HG03457 (cell line): Measurements from ENCODE around the gene SLC9B1.
"Not testable (repeated sequence)": the region's sequence is repeated elsewhere in the genome, so short reads cannot be mapped to it uniquely, and the experiment has no call there.

ENCODE experiments used
- ATAC-seq: cut with Tn5 transposase; IDR thresholded peaks from one replicate; pipeline ENCODE4 v1.9.1; 2021; ENCODE audit warnings: moderate number of reproducible peaks; ENCODE audit not compliant: unreplicated experiment

The SLC9B1 gene

DNA sequence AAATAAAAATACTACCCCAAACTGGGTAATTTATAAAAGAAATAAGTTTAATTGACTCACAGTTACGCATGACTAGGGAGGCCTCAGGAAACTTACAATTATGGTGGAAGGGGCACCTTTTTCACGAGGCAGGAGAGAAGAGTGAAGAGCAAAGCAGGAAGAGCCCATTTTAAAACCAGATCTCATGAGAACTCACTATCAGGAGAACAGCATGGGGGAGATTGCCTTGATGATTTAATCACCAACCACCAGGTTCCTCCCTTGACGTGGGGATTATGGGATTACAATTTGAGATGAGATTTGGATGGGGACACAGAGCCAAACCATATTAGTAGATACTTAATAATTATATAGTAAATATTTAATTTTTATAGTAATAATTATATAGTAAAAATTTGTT is 140.6 kb downstream of the SLC9B1 start:
- no peak for ATAC-seq

DNA sequence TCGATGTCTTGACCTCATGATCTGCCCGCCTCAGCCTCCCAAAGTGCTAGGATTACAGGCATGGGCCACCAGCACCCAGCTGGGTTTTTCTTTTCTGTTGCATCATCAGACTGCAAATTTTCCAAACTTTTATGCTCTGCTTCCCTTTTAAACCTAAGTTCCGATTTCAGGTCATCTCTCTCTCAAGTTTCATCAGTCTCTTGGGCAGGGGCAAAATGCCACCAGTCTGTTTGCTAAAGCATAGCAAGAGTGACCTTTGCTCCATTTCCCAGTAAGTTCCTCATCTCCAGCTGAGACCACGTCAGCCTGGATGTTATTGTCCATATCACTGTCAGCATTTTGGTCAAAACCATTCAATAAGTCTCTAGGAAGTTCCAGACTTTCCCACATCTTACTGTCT is 141.2 kb downstream of the SLC9B1 start:
- ATAC-seq: not testable (repeated sequence)

DNA sequence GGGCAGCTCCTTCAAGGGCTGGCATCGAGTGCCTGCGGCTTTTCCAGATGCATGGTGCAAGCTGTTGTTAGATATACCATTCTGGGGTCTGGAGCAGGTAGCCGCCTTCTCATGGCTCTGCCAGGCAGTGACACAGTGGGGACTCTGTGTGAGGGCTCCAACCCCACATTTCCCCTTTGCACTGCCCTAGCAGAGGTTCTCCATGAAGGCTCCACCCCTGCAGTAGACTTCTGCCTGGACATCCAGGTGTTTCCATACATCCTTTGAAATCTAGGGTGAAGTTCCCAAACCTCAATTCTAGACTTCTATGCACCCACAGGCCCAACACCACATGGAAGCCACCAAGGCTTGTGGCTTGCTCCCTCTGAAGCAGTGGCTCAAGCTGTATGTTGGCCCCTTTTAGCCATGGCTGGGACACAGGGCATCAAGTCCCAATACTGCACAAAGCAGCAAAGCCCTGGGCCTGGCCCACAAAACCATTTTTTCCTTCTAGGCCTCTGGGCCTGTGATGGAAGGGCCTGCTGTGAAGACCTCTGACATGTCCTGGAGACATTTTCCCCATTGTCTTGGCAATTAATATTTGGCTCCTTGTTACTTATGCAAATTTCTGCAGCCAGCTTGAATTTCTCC is 141.9 kb downstream of the SLC9B1 start:
- not testable (repeated sequence) for ATAC-seq

DNA sequence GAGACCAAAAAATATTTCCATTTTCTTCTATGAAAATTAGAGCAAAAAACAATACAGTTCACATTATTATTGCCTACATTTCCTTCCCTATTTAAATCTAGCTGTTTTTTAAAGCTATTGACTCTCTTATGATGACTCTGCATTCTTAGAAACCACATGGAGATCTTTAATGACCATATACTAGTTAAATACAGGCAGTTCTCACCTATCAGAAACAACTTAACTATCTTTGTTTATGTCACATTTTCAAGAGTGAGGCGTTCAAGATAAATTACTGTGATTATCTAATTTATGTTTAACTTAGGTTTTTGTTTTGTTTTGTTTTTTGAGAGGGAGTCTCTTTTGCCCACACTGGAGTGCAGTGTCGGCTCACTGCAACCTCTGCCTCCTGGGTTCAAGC is 147.7 kb downstream of the SLC9B1 start:
- no peak for ATAC-seq

DNA sequence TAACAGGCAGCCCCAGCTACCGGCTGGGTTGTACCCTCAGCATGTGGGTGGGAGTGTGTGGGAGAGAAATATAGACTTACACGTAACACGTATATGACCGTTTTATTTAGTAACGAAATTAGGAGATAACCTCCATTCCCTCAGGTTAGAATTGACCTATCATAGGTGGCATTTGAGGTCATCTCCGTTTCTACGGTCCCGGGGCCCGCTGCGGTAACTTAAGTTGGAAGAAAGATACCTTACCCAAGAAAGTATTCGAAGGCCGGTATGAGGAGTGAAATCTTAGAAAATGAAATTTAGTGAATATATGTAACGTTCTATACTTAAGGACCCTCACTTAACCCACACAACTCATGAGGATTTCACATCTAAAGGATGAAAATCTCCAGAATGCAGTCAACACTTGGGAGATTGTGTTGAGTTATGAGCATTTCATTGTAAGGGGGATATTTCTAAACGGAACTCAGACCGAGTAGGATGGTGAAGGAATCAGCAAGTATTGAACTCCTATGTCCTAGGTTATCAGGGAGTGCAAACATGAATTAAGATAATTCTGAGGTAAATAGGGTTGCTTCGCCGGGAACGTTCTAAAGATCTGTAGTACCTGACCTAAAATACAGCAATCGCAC is 149.8 kb downstream of the SLC9B1 start:
- peak; percentile 21 for ATAC-seq

DNA sequence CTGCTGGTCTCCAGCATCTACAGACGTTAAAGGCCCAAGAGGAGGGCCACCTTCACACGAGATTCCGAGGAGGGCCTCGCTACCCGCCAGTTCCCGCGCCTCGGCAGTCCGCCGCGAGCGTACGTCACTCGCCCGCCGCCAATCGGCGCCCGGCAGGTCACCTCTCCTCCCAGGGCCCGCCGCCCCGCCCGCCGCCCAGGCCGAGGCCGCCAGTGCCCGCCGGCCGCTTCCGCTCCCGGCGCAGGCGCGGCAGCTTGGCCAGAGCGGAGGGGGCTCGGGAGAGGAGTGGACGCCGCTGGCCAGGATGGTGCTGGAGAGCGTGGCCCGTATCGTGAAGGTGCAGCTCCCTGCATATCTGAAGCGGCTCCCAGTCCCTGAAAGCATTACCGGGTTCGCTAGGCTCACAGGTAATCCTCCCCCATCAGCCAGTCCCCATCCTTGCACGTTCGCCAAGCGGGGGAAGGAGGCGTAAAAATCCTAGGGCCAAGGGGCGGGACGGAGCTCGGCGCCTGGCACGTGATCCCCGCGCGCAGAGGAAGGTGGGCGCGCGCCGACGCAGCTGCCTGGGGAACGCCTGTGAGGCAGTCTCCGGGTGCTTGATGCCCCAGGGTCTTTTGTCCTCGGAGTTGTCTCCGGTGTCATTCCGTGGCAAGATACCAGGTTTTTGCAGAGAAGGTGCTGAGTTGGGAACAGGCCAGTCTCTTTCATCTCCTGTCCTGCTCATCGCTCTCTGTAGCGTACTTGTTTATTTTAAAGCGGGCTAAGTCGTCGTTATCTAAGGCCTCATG is 150.5 kb downstream of the SLC9B1 start, which contains the start of gene CISD2:
Gene CISD2, plus strand, starts transcription at position 212 of the 788 bp plus-strand sequence. Its CDS starts 93 bp downstream, at position 305.
- ATAC-seq: peak; percentile 88

DNA sequence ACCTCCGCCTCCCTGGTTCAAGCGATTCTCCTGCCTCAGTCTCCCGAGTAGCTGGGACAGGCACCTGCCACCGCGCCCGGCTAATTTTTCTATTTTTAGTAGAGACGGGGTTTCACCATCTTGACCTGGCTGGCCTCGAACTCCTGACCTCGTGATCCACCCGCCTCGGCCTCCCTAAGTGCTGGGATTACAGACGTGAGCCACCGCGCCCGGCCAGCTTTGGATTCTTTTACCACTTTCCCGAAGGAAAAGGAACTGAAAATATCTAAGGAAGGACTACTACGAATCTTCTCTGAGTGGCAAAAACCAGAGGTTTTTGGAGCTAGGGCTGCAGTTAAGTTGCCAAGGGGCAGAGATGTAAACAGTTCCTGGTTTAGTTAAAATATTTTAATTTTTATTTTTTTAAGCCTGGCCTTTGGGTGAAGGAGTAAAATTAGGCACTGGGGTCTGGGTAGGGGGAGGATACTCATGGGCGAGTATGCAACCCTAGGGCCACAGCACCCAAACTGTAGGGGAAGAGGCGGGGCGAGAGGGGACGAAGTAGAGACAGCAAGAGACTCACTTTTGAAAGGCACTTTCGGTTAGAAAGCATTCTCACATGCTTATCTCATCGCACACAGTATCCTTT is 151.2 kb downstream of the SLC9B1 start:
- ATAC-seq: no peak

DNA sequence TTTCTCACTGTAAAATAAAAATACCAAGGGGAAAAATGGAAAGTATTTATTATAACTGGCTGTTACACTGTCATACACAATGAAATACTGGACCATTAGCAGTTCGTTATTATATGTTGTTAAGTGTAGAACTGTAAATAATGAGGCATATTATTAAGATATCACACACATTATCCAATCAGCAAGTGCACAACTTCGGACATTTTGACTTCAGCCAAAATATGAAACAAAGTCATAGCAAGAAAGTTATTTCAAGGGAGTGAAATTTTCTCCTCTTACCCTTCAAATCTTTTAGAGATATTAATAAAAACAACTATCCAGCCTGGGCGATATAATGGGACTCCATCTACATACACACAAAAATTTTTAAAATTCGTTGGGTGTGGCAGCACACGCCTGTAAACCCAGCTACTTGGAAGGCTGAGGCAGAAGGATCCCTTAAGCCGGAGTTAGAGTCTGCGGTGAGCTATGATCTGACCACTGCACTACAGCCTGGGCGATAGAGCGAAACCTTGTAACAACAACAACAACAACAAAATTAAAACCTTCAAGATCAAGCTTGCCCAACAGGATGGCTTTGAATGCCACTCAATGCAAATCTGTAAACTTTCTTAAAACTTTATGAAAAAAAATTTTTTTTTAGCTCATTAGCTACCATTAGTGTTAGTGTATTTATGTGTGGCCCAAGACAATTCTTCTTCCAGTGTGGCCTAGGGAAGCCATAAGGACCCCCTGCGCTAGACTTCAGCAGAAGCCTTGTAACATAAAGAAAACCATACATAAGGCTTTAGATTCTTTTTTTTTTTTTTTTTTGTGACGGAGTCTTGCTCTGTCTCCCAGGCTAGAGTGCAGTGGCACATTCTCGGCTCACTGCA is 152.0 kb downstream of the SLC9B1 start:
- no peak for ATAC-seq

DNA sequence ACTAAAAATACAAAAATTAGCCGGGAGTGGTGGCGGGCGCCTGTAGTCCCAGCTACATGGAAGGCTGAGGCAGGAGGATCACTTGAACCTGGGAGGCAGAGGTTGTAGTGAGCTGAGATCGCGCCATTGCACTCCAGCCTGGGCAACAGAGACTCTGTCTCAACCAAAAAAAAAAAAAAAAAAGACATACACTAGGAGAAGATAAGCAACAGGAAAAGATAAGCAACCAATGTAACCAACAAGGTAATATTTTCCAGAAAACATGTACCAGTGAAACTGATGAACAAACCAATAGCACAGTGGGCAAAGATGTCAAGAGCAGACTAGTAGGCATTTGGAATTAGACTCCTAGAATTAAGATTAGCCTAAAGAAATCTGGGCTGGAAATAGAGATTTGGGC is 154.2 kb downstream of the SLC9B1 start:
- ATAC-seq: not testable (repeated sequence)

DNA sequence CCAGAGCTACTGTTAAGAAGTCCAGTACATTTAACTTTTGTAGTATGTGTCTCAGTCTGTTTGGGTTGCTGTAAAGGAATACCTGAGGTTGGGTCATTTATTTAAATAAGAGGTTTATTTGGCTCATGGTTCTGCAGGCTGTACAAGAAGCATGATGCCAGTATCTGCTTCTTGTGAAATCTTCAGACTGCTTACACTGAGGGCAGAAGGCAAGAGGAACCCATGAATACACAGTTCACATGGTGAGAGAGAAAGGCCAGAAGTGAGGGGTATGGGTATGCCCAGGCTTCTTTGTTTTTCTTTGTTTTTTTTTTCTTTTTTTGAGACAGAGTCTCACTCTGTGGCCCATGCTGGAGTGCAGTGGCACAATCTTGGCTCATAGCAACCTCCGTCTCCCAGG is 156.8 kb downstream of the SLC9B1 start:
- no peak for ATAC-seq

DNA sequence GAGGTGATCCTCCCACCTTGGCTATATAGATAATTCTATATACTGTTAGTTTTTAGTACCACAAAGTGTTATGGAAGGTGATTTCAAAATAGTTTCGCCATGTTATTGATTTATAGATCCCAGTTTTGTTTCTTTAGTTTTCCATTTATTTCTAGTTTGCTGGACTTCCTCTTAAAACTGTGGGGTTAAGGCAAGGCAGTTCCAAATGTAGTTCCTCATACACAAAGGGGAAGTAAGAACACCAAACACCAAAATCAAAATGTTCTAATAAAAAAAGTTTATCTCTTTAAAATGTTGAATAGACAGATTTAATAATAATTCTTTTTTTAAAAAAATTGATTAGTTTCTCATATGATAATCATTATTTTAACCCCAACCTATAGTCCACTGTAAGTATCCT is 157.5 kb downstream of the SLC9B1 start:
- no peak for ATAC-seq

DNA sequence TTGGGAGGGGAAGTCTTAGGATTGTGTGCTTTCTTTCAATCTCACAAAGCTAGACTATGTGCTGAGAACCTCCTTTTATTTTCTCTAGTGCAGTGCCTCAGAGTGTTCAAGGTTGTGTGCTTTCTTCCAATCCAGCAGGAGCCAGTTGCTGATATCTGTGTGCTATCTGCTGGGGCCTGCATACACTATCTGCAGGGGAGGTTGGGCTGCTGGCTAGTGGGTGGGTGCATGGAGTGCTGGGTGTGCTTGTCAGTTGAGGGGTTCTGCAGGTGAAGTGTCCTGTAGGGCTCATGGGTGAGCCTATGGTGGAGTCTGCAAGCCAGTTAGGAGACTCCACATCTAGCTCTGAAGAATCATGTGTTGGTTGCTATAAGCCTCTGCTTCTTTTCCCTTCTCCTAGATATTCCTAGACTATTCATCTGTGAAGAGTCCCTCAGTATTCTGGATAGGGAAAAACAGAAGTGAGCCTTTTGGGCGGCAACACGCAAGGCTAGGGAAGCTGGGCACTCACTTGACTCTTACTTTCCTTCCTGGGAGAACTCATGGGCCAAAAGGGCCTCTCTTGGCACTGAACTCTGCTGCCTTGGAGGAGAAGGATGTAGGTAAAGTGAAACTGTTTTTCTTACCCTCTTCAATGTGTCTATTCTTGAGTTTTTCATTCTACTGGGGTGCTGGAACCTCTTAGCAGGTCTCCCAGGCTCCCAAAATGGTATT is 158.7 kb downstream of the SLC9B1 start:
- no peak for ATAC-seq

DNA sequence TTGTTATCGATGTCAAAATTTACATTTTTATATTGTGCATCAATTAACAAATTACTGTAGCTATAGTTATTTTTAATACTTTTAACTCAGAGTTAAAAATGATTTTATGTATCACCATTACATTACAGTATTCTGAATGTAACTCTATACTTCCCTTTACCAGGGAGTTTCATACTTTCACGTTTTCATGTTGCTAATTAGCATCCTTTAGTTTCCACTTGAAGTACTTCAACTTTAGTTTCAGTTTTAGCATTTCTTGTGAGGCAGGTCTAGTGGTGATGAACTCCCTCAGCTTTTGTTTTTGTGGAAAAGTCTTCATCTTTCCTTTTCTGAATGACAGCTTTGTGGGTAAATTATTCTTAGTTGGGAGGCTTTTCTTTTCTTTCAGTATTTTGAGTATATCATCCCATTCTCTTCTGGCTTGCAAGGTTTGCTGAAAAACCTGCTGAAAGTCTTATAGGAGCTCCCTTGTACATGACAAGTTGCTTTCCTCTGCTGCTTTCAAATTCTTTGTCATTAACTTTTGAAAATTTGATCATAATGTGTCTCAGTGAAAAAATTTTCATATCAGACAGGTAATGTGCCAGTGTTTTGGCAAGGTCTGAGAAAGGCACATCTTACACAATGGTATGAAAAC is 160.6 kb downstream of the SLC9B1 start:
- no peak for ATAC-seq
